Lung microvascular endothelial cell (primary cell): ENCODE measurements around the gene SPACDR. TPM values are rescaled to one million over a fixed set of nuclear protein-coding genes. Genes with fewer than 3 reads are reported as not detected.

Experiments
- DNase-seq, 2 donors: peaks; one replicate each; pipeline versions ENCODE4 v3.0.0 to v3.0.0-alpha.2; 2010; ENCODE audit warnings: low read depth in 2 of 2
- total RNA-seq: library from RNA; depleted of rRNA; stranded (reverse); fragments of >200 nt; gene quantifications from 2 replicates; pipeline ENCODE4 v1.2.1, GENCODE V29; 2014

SPACDR gene
- total RNA-seq, 1 donor from 2014 or later, result 0.40 TPM

DNA sequence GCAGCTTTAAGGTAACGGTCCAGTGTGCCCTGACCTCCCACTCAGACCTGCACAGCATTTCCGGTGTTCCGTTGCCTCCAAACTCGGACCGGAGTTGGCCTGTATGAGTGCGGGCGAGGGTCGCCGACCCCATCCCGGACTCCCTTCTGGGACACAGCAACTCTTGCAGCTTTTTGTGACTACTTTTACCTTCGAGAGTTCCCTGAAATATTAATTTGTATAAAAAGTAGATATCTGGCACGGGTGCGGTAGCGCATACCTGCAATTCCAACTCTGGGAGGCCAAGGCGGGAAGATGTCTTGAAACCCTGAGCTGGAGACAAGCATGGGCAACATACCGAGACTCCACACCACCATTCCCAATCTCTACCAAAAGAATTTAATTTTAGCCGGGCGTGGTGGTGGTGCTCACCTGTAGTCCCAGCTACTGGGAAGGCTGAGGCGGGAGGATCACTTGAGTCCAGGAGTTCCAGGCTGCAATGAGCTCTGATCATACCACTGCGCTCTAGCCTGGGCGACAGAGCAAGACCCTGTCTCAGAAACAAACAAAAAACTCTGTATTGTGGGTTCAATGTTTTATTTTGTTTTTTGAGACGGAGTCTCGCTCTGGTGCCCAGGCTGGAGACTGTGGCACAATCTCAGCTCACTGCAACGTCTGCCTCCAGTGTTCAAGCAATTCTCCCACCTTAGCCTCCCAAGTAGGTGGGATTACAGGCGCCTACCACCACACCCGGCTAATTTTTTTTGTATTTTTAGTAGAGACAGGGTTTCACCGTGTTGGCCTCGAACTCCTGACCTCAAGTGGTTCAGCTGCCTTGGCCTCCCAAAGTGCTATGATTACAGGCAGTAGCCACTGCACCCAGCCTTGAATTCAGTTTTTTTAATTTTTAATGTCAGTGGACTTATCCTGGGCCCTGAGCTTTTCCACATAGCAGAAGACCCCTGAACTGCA is 26.6 kb downstream of the SPACDR start:
- DNase-seq, result no peak

DNA sequence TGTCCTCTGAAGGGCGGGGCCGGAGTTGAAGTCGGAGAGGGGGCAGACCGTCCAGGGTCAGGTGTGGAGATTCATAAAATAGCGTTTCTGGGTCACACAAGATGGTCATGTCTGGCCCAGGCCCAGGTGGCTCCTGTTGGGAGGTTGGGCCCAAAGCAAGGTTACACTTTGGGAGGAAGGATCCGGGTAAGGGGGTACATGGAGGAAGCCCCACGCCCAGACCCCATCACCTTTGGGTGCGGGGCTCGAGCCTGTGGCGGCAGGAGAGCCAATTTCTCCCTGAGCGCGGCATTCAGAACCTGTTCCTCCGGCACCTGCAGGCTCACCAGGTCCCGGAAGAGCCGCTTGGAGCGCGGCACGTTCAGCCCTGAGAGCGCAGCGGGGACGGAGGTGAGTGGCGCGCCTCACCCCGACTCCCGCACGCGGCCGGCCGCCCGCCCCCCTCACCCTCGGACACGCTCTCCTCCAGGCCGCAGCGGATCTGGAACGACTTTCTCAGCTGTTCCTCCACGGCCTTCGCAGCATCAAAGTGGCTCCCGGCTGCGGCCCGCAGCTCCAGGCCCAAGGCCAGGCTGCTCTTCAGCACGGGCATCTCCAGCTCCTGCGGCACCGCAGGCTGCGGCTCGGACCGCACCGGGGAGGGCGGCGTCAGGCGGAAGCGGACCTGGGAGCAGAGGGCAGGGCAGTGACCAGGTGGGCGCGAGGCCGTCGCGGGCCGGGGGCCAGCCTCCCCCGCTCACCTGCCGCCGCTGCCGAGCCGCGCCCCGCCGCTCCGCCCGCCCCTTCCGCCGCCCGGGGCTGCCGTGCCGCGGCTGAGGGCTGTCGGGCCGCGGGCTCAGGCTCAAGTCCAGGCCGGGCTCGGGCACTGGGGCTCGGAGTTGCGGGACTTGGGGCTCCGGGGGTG is 28.4 kb downstream of the SPACDR start:
- peak; percentile 29 to 49 for DNase-seq

DNA sequence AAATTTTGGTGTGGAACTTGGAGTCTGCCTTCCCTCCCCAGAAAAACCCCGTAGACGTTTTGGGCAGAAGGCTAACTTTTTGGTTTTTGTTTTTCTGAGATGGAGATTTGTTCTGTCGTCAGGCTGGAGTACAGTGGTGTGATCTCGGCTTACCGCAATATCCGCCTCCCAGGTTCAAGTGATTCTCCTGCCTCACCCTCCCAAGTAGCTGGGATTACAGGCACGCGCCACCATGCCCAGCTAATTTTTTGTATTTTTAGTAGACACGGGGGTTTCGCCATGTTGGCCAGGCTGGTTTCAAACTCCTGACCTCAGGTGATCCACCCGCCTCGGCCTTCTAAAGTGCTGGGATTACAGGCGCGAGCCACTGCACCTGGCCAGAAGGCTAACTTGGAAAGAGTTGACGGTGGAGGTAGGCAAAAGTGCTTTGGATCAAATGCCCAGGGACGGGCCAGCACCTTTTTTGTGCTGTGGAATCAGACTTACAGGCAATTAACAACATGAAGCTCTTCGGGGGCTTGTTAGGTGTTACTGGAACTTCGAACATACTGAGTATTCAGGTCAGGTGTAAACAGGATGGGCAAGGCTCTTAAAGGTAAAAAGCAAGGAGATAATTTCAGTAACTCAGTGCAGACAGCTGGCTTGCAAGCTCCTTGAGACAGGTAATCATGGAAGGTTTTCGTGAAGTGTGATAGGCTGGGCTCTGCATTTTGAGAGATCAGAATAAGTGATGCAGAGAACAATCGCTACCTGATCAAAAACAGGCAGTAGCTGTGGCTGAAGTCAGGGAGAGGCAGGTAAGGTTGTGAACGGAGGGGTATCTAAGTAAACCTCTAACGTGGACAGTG is 29.5 kb downstream of the SPACDR start:
- no peak for DNase-seq

DNA sequence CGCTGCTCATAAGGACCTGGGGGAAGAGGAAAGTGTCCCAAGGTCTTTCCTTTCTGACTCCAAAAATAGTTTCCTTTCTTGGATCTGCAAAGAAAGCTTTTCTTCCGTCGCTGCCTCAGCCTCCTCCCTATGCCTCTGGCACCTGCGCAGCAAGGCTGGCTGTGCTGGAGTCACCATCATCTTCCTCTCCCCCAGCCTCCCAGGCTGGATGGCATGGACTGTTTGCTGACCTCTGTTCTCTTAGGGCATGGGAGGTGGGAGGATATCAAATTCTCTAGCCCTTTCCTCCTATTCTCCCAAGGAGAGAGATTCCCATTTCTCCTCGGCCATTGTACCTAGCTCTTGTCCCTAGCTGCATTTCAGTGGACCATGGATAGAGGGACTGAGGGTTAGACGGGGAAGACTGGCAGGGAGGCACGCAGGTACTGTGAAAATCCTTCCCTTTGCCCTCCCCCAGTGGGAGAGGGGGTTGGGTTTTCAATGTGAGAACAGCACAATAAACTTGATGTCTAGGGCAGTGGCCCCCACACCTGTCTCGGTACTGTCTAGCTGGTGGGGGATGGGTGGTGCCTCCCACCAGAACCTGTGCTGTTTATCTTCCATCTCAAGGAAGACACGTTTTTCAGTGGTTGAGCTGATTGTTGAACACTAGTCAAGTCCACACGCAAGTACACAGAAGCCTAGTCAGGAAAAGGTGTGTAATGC is 30.3 kb downstream of the SPACDR start:
- DNase-seq, result no peak

DNA sequence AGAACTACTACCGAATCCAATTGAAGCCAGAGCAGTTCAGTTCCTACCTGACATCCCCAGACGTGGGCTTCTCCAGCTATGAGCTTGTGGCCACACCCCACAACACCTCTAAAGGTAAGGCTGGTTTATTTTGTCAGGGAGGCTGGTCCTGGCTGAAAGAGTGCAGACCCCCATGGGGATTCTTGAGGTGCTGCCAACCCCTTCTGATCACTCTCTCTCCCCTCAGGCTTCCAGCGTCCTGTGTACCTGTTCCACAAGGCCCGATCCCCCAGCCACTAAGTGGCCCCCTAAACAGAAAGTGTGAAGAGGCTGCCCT is 30.8 kb downstream of the SPACDR start:
- DNase-seq, result no peak

DNA sequence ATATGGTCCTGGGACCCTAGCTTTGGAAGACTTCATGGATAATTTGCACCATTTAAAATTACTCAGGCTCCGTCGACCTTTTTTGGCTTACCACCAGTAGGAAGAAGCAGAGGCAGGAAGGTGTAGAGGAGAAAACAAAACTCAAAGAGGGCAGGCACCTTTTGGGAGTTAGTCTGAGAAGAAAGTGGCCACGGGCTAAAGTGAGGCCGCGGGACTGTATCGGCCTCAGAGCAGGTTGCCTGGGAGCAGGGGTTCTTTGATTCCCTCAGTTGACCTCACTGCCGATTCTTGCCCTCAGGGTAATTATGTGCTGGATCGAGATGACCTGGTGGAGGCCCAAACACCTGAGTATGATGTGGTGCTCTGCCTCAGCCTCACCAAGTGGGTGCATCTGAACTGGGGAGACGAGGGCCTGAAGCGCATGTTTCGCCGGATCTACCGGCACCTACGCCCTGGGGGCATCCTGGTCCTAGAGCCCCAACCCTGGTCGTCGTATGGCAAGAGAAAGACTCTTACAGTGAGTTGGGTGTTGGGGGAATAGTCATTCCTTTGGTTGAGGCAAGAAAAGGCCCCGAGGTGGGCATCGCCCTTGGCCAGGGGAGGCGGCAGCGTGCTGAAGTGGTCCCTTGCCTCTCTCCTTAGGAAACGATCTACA is 31.3 kb downstream of the SPACDR start:
- DNase-seq, result no peak

DNA sequence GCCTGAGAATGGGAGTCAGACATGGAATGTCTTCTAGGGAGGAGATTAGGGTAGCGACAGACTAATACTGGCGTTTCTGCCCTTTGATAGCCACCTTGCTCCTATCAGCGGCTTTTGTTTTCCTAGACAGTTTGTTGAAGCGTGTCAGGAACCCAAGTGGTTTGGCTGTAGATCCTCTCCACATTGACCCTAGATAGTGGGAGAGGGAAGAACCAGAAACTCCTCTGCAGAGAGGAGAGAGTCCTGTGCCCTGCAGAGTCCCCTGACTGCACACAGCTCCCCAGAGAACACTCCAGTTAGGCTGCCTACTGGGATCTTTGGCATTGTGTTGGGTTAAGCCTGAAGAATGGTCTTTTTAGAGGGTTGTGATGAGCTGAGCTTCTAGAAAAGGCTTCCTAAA is 32.0 kb downstream of the SPACDR start:
- no peak for DNase-seq

DNA sequence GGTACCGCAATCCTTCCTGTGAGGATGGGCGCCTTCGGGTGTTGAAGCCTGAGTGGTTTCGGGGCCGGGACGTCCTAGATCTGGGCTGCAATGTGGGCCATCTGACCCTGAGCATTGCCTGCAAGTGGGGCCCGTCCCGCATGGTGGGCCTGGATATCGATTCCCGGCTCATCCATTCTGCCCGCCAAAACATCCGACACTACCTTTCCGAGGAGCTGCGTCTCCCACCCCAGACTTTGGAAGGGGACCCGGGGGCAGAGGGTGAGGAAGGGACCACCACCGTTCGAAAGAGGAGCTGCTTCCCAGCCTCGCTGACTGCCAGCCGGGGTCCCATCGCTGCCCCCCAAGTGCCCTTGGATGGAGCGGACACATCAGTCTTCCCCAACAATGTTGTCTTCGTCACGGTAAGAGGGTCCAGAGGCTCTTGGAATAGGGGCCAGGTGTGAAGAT is 32.7 kb downstream of the SPACDR start:
- DNase-seq, result no peak

DNA sequence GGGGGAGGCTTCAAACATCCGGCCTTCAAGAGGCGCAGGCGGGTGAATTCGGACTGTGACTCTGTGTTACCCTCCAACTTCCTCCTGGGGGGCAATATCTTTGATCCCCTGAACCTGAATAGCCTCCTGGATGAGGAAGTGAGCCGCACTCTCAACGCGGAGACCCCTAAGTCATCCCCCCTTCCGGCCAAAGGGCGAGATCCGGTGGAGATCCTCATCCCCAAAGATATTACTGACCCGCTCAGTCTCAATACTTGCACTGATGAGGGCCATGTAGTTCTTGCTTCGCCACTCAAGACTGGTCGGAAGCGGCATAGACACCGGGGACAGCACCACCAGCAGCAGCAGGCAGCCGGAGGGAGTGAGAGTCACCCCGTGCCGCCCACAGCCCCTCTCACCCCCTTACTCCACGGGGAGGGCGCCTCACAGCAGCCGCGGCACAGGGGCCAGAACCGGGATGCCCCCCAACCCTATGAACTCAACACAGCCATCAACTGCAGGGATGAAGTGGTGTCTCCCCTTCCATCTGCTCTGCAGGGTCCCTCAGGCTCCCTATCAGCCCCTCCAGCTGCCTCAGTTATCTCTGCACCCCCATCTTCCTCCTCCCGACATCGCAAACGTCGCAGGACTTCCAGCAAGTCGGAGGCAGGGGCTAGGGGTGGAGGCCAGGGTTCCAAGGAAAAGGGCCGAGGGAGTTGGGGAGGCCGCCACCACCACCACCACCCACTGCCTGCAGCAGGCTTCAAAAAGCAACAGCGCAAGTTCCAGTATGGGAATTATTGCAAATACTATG is 33.4 kb downstream of the SPACDR start:
- DNase-seq, result peak in 1 of 2 donors; percentile 40

DNA sequence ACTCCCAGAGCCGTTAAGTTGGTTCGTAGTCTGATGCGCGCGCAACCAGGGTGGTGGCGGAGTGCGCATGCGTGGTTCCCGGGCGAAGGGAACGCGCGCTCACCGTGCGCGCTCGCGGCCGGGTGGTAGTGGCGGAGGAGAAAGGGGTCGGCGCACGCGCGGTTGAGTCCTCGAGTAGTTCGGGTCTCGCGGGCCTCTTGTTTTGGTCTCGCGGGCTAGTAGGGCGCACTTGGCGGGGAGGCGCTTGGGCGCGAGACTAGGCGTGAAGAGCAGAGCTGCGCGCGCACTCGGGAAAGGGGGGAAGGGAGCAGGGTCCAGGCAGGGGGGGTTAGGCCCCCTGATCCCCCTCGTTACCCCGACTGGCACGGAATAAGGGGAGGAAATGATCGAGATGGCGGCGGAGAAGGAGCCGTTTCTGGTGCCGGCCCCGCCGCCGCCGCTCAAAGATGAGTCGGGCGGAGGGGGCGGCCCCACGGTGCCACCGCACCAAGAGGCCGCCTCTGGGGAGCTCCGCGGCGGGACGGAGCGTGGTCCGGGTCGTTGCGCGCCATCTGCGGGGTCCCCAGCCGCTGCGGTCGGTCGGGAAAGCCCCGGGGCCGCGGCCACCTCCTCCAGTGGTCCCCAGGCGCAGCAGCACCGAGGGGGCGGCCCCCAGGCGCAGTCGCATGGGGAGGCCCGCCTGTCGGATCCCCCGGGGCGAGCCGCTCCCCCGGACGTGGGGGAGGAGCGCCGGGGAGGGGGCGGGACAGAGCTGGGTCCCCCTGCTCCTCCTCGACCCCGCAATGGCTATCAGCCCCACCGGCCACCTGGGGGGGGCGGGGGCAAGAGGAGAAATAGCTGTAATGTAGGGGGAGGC is 34.2 kb downstream of the SPACDR start, which contains the start of gene MEPCE:
TSS of gene MEPCE (plus strand) at position 195 of the 856 bp plus-strand sequence. CDS start at position 383, 188 bp downstream.
- DNase-seq, result peak; percentile 96 to 97

DNA sequence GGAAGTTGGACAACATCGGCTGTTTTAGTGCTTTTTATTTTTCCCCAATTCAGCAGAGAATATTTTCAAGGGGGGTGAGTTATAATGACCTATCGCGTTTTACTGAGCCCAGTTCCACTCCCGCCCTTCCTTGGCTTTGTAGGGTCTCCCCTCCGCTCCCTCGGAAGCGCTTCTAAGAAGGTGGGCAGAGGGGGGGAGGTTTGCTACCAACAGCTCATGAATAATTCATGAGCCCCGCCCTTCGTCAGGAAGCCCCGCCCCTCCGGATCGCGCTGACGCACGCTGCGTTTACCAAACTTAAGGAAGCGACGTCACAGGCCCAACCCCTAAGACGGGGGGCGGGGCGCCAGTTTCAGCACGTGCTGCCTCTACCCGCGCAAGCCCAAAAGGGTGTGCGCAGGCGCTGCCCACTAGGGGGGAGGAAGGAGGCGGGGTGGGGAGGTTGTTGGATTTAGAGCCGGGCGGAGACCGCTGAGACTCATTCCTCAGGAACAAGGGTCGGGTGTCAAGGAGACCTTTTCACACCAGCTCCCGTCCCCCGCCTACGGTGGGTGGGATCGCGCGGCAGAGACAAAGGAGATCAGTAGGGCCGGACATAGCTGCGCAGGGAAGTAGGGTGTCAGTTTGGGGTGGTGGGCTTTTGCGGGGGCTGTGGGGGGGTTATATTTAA is 35.0 kb downstream of the SPACDR start:
- peak; percentile 100 for DNase-seq

DNA sequence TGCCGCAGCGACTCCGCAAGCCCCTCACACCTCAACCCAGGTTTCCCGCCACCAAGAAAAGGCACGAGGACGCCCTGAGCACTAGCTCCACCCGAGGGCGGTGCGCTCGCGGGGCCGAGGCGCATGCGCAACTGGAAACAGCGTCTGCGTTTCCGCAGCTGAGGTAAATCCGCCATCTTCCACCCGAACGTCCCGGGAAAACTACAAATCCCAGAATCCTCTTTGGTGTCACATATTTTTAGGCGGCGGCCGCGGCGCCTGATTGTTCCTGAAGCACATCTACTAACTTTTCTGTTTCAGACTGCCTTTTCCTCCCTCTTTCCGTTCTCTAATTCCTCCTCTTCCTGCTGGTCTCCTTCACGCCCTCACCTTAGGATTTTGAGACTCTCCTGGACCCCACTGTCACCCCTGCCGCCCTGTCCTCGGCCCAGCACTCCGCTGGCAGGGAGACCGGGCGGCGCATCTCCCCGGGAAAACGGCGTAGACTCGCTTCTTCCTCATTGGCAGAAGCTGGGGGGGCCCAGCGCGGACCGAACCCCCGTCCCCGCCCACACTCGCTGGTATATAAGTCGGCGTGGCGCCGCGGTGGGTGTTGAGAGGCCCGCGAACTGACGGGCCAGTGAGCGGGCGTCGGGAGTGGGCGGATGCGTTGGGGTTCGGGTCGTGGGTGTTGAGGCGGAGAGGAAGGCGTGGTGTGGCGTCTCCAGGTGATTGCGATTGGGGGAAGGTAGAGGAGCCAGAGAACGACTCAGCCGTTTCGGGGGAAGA is 35.7 kb downstream of the SPACDR start, which contains the start of gene ZCWPW1:
TSS of gene ZCWPW1 (minus strand) at position 505 of the 768 bp plus-strand sequence. CDS start 8,054 bp downstream, outside the sequence.
- peak; percentile 97 to 98 for DNase-seq

DNA sequence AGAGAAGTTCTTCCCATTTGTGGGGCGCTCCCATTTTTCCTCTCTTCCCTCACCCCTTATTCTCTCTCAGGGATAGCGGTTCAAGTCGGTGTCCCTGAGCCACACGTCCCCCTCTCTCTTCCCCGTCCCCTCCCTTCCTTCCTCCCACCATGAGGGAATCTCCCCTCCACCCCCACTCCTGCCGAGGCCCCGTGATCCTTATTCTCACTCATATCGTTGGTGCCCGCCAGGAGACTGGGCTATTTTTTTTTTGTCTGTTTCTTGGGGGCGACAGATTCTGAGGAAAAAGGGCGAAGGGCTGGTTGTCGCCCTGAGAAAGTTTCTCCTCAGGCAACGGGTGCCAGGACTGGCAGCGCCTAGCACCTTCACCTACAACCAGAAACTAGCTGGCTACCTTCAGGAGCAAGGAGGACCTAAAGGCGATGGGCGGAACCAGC is 36.3 kb downstream of the SPACDR start:
- DNase-seq, result no peak

DNA sequence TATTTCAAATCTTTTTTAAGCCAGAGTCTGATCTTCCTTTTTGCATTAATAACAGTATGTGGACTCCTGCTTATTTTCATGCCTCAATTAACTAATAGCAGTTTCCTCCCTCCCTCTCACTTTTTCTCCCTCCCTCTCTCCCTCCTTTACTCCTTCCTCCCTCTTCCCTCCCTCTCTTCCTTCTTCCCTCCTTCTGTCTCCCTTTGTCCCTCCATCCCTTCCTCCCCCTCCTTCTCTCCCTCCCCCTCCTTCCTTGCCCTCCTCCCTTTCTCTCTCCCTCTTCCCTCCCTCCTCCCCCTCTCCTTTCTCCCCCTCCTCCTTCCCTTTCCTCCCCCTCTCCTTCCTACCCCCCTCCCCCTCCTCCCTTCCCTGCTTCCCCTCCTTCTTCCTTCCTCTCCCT is 37.5 kb downstream of the SPACDR start:
- no peak for DNase-seq

DNA sequence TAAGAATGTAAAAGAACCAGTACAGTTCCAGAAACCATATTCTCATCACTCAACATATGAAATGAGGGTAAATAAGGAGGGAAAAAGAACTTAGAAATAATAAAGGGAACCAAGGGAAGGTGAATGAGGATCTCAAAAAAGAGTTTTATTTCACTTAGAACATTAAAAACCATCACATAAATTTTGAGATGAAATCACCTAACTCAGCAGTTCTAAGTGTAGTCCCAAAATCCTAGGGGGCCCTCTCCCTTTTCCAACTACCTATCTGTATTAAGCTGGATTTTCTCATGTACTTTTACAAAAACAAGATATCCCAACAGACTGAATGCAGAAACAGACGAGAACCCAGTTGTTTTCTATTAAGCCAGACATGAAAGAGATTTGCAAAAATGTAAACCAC is 38.7 kb downstream of the SPACDR start:
- no peak for DNase-seq

DNA sequence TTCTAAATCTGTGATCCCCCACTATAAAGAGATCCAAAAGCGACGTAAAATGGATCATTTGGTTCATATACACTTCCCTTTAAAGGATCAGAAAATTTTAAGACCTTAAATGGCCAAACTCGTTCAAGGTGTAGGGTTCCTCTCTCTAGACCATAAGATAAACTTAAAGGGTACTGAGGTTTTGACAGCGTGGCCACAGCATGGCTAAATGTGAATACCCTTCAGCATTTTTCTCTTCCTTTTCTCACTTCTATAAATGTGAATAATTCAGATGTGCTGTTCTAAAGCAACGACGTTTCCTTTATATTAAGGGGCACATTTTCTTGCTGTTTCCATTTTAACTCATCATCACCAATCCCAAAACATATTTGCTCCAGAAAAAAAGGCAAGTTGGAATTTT is 40.7 kb downstream of the SPACDR start:
- no peak for DNase-seq
